Liver (tissue), 3 donors: ENCODE data around the gene TNNT1.

ENCODE experiments used
- CTCF ChIP-seq: fragments of 150-350 bp; IDR thresholded peaks from 2 replicates; pipeline ENCODE4 v1.5.1; 2017; ENCODE audit warnings: improper control_type of control experiment, low read depth, low read length; ENCODE audit not compliant: missing input control
- GABPA ChIP-seq, 2 donors: IDR thresholded peaks in 1 of 2; conservative IDR thresholded peaks in 1 of 2; 2 replicates each; pipeline ENCODE4 v1.6.1; 2016; ENCODE audit warnings: antibody characterized with exemption in 2 of 2, mild to moderate bottlenecking in 1 of 2, moderate library complexity in 1 of 2
- NR2F2 ChIP-seq: IDR thresholded peaks from 2 replicates; pipeline ENCODE4 v1.6.1; 2016; ENCODE audit warnings: antibody characterized with exemption
- RXRA ChIP-seq, 2 donors: IDR thresholded peaks; 2 replicates each; pipeline ENCODE4 v1.6.1; 2017 to 2018; ENCODE audit warnings: antibody characterized with exemption in 2 of 2, mild to moderate bottlenecking in 1 of 2
- donor health status: healthy.
- donor health status: healthy.

- TF ChIP-seq CTCF (no peak), GABPA (IDR thresholded peaks at IDR 0.05 in 1 of 2, conservative IDR thresholded peaks at IDR 0.05 in 1 of 2) (no peak), RXRA (IDR thresholded peaks at IDR 0.05) (no peak), NR2F2 (no peak)
Measured at GRCh38 chr19:55098716-55099556, 50.1 kb downstream of the TNNT1 start.
